Prostate gland (tissue), 2 donors: ENCODE results near the gene YPEL3. TPM values are rescaled to one million over a fixed set of nuclear protein-coding genes. Genes with fewer than 3 reads are reported as not detected.
A peak's percentile ranks its signal among the peaks of the same experiment; 100 is the strongest.

Experiments used
- DNase-seq: peaks from one replicate; pipeline ENCODE4 v3.0.0-alpha.2; 2019; ENCODE audit warnings: low spot score
- H3K27ac ChIP-seq, 2 donors: fragments of 200-600 bp; sonication (generic); 2 replicates each; pipeline ENCODE4 v1.5.1; 2017 to 2019
- H3K27me3 ChIP-seq: fragments of 200-600 bp; sonication (generic); replicated peaks from 2 replicates; pipeline ENCODE4 v1.5.1; 2019; ENCODE audit not compliant: insufficient read depth
- H3K36me3 ChIP-seq, 2 donors: fragments of 200-600 bp; sonication (generic); 1 replicate in 1 of 2; 2 replicates in 1 of 2; pipeline versions ENCODE4 v1.5.1 to v1.8.1; 2017 to 2019
- H3K4me1 ChIP-seq: fragments of 200-600 bp; sonication (generic); replicated peaks from 2 replicates; pipeline ENCODE4 v1.5.1; 2019
- H3K4me3 ChIP-seq, 2 donors: fragments of 200-600 bp; sonication (generic); 2 replicates each; pipeline ENCODE4 v1.5.1; 2017 to 2019
- H3K9me3 ChIP-seq: fragments of 200-600 bp; sonication (generic); 2 replicates; pipeline ENCODE4 v1.5.1; 2017
- CTCF ChIP-seq, 4 experiments: fragments of 200-600 bp in 2 of 4; fragments of 450-650 bp in 2 of 4; sonication (generic) in 2 of 4; IDR thresholded peaks; 1 replicate in 3 of 4; 2 replicates in 1 of 4; pipeline ENCODE4 v1.5.1; 2016 to 2019; ENCODE audit warnings: antibody characterized with exemption in 4 of 4, mild to moderate bottlenecking in 2 of 4, moderate library complexity in 2 of 4
- POLR2A ChIP-seq: fragments of 450-650 bp; IDR thresholded peaks from one replicate; pipeline ENCODE4 v1.6.1; 2016; ENCODE audit warnings: antibody characterized with exemption, mild to moderate bottlenecking
- POLR2AphosphoS5 ChIP-seq: sonication (generic); formaldehyde crosslinking; IDR thresholded peaks from one replicate; pipeline ENCODE4 v1.6.1; 2017; ENCODE audit warnings: antibody characterized with exemption
- WGBS: methylation state at CpG from one replicate; pipeline ENCODE4 v1.1.5; 2018; 5-methylcytosine and 5-hydroxymethylcytosine counted together
- intact Hi-C: fragments of 100-400 bp; cut with DNase I; formaldehyde crosslinking; loops from one replicate; pipeline ENCODE4 v1.14.2; 2022
- total RNA-seq, 2 donors: library from RNA; depleted of rRNA; stranded (reverse); fragments of >200 nt; gene quantifications; one replicate each; pipeline ENCODE4 v1.1.0, GENCODE V29; 2016

The YPEL3 gene
- total RNA-seq, 2 donors from 2014 or later = 150 to 164 TPM

GRCh38 chr16:30078744-30079143 is 17.3 kb downstream of the YPEL3 start:
- intact Hi-C loops = no loop called here
- no peak overlapping the region for H3K4me3 ChIP-seq
- H3K27ac ChIP-seq = no peak overlapping the region
- TF ChIP-seq POLR2AphosphoS5 (no peak), CTCF (IDR thresholded peaks at IDR 0.05) (no peak), POLR2A (no peak)
- DNase-seq = no peak
- H3K27me3 ChIP-seq = no peaks in the 10 kb centered on the region
- 80% methylated on average over 7 of the region's 7 CpGs for WGBS
- H3K4me1 ChIP-seq = peaks cover 11% of the 10 kb centered on the region
- H3K9me3 ChIP-seq = no peaks in the 10 kb centered on the region
- H3K36me3 ChIP-seq = peaks cover 0 to 22% of the 10 kb centered on the region in 2 donors

- H3K27me3 ChIP-seq = no peaks in the 10 kb centered on the region
- TF ChIP-seq POLR2A = no peak
- WGBS = 63% methylated on average over 6 of the region's 6 CpGs
- no peak overlapping the region for H3K4me3 ChIP-seq
- H3K4me1 ChIP-seq = peaks cover 11% of the 10 kb centered on the region
- no peak for DNase-seq
- H3K27ac ChIP-seq = no peak overlapping the region
- intact Hi-C loops = no loop called here
- H3K9me3 ChIP-seq = no peaks in the 10 kb centered on the region
- H3K36me3 ChIP-seq = peaks cover 0 to 12% of the 10 kb centered on the region in 2 donors
These were observed 18.4 kb downstream of the YPEL3 start for GRCh38 chr16:30077656-30078055.

GRCh38 chr16:30076276-30076791 is 19.7 kb downstream of the YPEL3 start:
- H3K27ac ChIP-seq = peak overlapping the region; percentile 81 to 86
- intact Hi-C loops = no loop called here
- H3K4me3 ChIP-seq = peak overlapping the region; percentile 75 to 98
- WGBS = 1% methylated on average over 32 of the region's 33 CpGs
- no peaks in the 10 kb centered on the region for H3K9me3 ChIP-seq
- DNase-seq = no peak
- H3K4me1 ChIP-seq = peaks cover 11% of the 10 kb centered on the region
- TF ChIP-seq POLR2A (no peak), CTCF (IDR thresholded peaks at IDR 0.05) (no peak), POLR2AphosphoS5 (no peak)
- no peaks in the 10 kb centered on the region for H3K27me3 ChIP-seq
- H3K36me3 ChIP-seq = no peaks in the 10 kb centered on the region

- DNase-seq = peak; percentile 86
- Histone ChIP-seq H3K27me3 (no peaks in the 10 kb centered on the region), H3K27ac (peak within 1 kb of the TSS; percentile 81 to 86), H3K4me1 (peaks cover 11% of the 10 kb centered on the region), H3K36me3 (no peaks in the 10 kb centered on the region), H3K9me3 (no peaks in the 10 kb centered on the region), H3K4me3 (peak within 1 kb of the TSS; percentile 75 to 98)
- intact Hi-C loops = no loop called here
- 2% methylated on average over 56 of the region's 67 CpGs for WGBS
- TF ChIP-seq CTCF (IDR thresholded peaks at IDR 0.05) = peak in 3 of 4 experiments; percentile 10 to 35 (median 30)
- TF ChIP-seq POLR2A = peak; percentile 68
- TF ChIP-seq POLR2AphosphoS5 = peak; percentile 97
These were observed 20.3 kb downstream of the YPEL3 start, which contains the start of gene PPP4C for GRCh38 chr16:30075503-30076275. PPP4C (plus strand) TSS chr16:30075994; CDS start chr16:30076378, 384 bp downstream.

- Histone ChIP-seq H3K27ac (peak overlapping the region in 1 of 2 donors; percentile 43), H3K4me3 (no peak overlapping the region), H3K36me3 (peaks cover 14 to 24% of the 10 kb centered on the region in 2 donors), H3K27me3 (no peaks in the 10 kb centered on the region), H3K4me1 (peaks cover 32% of the 10 kb centered on the region), H3K9me3 (no peaks in the 10 kb centered on the region)
- intact Hi-C loops = no loop called here
- DNase-seq = no peak
- no peak for TF ChIP-seq CTCF (IDR thresholded peaks at IDR 0.05)
- no peak for TF ChIP-seq POLR2AphosphoS5
- TF ChIP-seq POLR2A = no peak
These were observed 25.5 kb downstream of the YPEL3 start for GRCh38 chr16:30070490-30070889.
